Endodermal cell (in vitro differentiated cells): ENCODE measurements around the gene FILIP1. TPM values are rescaled to one million over a fixed set of nuclear protein-coding genes. Genes with fewer than 3 reads are reported as not detected.

ENCODE experiments used
- DNase-seq: peaks from one replicate; pipeline ENCODE4 v3.0.0-alpha.2; 2017
- H3K27ac ChIP-seq: 2 replicates; pipeline ENCODE4 v1.5.1; 2013; ENCODE audit warnings: mild to moderate bottlenecking, low read depth, low read length, moderate library complexity
- H3K27me3 ChIP-seq: 2 replicates; pipeline ENCODE4 v1.6.1; 2013; ENCODE audit warnings: mild to moderate bottlenecking, low read length, moderate library complexity; ENCODE audit not compliant: insufficient read depth, control insufficient read depth, poor library complexity, severe bottlenecking
- H3K36me3 ChIP-seq: 2 replicates; pipeline ENCODE4 v1.7.0; 2013; ENCODE audit warnings: mild to moderate bottlenecking, low read length, moderate library complexity; ENCODE audit not compliant: control insufficient read depth, insufficient read depth
- H3K4me1 ChIP-seq: one replicate; pipeline ENCODE4 v1.7.0; 2013; ENCODE audit warnings: low read length; ENCODE audit not compliant: control insufficient read depth, insufficient read depth
- H3K4me3 ChIP-seq: 2 replicates; pipeline ENCODE4 v1.5.1; 2013; ENCODE audit warnings: mild to moderate bottlenecking, low read length, moderate library complexity
- H3K9ac ChIP-seq: 2 replicates; pipeline ENCODE4 v1.6.1; 2013; ENCODE audit warnings: mild to moderate bottlenecking, low read length, moderate library complexity; ENCODE audit not compliant: poor library complexity, severe bottlenecking; ENCODE audit errors: extremely low read depth
- H3K9me3 ChIP-seq: 2 replicates; pipeline ENCODE4 v1.6.1; 2013; ENCODE audit warnings: mild to moderate bottlenecking, low read length, moderate library complexity; ENCODE audit not compliant: control insufficient read depth
- H3K27ac Mint-ChIP-seq: 2 replicates; pipeline ENCODE4 v1.8.0; 2020; ENCODE audit warnings: mixed read lengths
- H3K27me3 Mint-ChIP-seq: 2 replicates; pipeline ENCODE4 v1.8.0; 2021; ENCODE audit warnings: mild to moderate bottlenecking, mixed read lengths; ENCODE audit not compliant: insufficient read depth
- H3K36me3 Mint-ChIP-seq: 2 replicates; pipeline ENCODE4 v1.8.0; 2020; ENCODE audit warnings: low read depth, mixed read lengths
- H3K4me1 Mint-ChIP-seq: 2 replicates; pipeline ENCODE4 v1.8.0; 2020; ENCODE audit warnings: mixed read lengths
- H3K4me3 Mint-ChIP-seq: 2 replicates; pipeline ENCODE4 v1.8.0; 2020; ENCODE audit warnings: mild to moderate bottlenecking, moderate library complexity, mixed read lengths
- H3K9me3 Mint-ChIP-seq: 2 replicates; pipeline ENCODE4 v1.8.0; 2020; ENCODE audit warnings: mild to moderate bottlenecking, mixed read lengths
- WGBS, 2 experiments: methylation state at CpG; one replicate each; pipeline versions ENCODE4 v1.1.5 to v1.1.7; 2013; ENCODE audit warnings: missing lambda C conversion rate in 2 of 2, mixed read lengths in 1 of 2; ENCODE audit not compliant: insufficient coverage in 1 of 2, insufficient read length in 1 of 2; 5-methylcytosine and 5-hydroxymethylcytosine counted together
- total RNA-seq, 2 donors: library from RNA; stranded (reverse); fragmentation: NEBNext Ultra II Directional in 1 of 2; extraction: Animal tissue kit (Norgen Biotek cat#: 25700) in 1 of 2; gene quantifications; 2 replicates in 1 of 2; 3 replicates in 1 of 2; pipeline ENCODE4 v1.2.1, GENCODE V29; 2021
- TF ChIP-seq, protein P1 (sequence below): fragments of 200-600 bp; sonication (generic); conservative IDR thresholded peaks from 2 replicates; pipeline ENCODE4 v1.5.0; 2021; ENCODE audit warnings: antibody characterized with exemption, mild to moderate bottlenecking

Gene FILIP1
- total RNA-seq, 2 donors from 2014 or later = 0.35 TPM

GRCh38 chr6:75449630-75450206, 43.9 kb downstream of the FILIP1 start:
- no peaks in the 10 kb centered on the region for H3K9me3 Mint-ChIP-seq
- H3K4me3 ChIP-seq = no peak overlapping the region

DNA sequence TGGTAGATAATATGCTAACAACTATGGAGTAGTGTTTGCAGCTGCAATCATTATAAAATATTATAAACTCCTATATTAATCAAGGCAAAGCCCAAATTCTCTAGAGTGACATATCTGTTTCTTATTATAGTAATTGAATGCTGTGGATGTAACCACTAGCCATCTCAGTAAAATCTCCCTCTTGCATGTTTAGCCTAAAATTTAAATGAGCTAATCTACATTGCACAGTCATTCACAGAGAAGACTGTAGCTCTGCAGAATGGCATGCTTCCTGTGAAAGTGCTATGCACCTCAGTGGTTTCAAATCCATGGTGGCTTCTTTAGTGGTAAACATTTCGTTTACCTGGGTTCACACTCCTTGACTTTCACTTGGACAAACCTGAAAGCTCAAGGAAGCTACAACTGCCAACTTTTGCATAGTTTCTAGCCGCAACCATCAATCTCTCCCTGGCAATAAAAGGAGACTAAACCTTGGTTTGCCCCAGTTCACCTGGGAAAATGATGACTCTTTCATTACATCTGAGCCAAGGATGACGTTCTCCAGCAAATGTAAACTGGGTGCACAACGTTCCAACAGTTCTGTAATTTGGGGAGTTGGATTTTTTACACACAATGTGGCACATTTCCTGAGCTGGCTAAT, 47.2 kb downstream of the FILIP1 start:
- Mint-ChIP-seq H3K27ac (no peak overlapping the region), H3K4me3 (no peak overlapping the region), H3K4me1 (no peaks in the 10 kb centered on the region), H3K36me3 (no peaks in the 10 kb centered on the region), H3K9me3 (peaks cover 6% of the 10 kb centered on the region), H3K27me3 (no peaks in the 10 kb centered on the region)
- no peaks in the 10 kb centered on the region for H3K36me3 ChIP-seq
- 88 to 94% methylated on average over 4 of the region's 4 CpGs for WGBS, 2 experiments
- H3K9me3 ChIP-seq = peaks cover 5% of the 10 kb centered on the region
- TF ChIP-seq, protein P1, sequence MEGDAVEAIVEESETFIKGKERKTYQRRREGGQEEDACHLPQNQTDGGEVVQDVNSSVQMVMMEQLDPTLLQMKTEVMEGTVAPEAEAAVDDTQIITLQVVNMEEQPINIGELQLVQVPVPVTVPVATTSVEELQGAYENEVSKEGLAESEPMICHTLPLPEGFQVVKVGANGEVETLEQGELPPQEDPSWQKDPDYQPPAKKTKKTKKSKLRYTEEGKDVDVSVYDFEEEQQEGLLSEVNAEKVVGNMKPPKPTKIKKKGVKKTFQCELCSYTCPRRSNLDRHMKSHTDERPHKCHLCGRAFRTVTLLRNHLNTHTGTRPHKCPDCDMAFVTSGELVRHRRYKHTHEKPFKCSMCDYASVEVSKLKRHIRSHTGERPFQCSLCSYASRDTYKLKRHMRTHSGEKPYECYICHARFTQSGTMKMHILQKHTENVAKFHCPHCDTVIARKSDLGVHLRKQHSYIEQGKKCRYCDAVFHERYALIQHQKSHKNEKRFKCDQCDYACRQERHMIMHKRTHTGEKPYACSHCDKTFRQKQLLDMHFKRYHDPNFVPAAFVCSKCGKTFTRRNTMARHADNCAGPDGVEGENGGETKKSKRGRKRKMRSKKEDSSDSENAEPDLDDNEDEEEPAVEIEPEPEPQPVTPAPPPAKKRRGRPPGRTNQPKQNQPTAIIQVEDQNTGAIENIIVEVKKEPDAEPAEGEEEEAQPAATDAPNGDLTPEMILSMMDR = no peak
- H3K27me3 ChIP-seq = no peaks in the 10 kb centered on the region
- H3K4me3 ChIP-seq = no peak overlapping the region
- no peaks in the 10 kb centered on the region for H3K4me1 ChIP-seq
- DNase-seq = no peak
- no peak overlapping the region for H3K27ac ChIP-seq
- no peak overlapping the region for H3K9ac ChIP-seq

More at GRCh38 chr6:75449630-75450206, 43.9 kb downstream of the FILIP1 start:
- H3K4me3 Mint-ChIP-seq = no peak overlapping the region
- no peaks in the 10 kb centered on the region for H3K27me3 Mint-ChIP-seq
- H3K36me3 ChIP-seq = no peaks in the 10 kb centered on the region
- H3K4me1 Mint-ChIP-seq = no peaks in the 10 kb centered on the region
- 93 to 100% methylated on average over 4 to 5 of the region's 5 CpGs for WGBS, 2 experiments
- H3K27ac ChIP-seq = no peak overlapping the region
- H3K4me1 ChIP-seq = no peaks in the 10 kb centered on the region
- no peak overlapping the region for H3K9ac ChIP-seq
- no peak overlapping the region for H3K27ac Mint-ChIP-seq
- H3K36me3 Mint-ChIP-seq = no peaks in the 10 kb centered on the region
- H3K27me3 ChIP-seq = no peaks in the 10 kb centered on the region
- DNase-seq = no peak
- TF ChIP-seq, protein P1 = no peak
- H3K9me3 ChIP-seq = no peaks in the 10 kb centered on the region

GRCh38 chr6:75445738-75446137, 47.9 kb downstream of the FILIP1 start:
- TF ChIP-seq, protein P1 = no peak
- H3K9me3 ChIP-seq = peaks cover 5% of the 10 kb centered on the region
- Mint-ChIP-seq H3K9me3 (peaks cover 7% of the 10 kb centered on the region), H3K4me3 (no peak overlapping the region), H3K27ac (no peak overlapping the region), H3K36me3 (no peaks in the 10 kb centered on the region), H3K27me3 (no peaks in the 10 kb centered on the region), H3K4me1 (no peaks in the 10 kb centered on the region)
- H3K27ac ChIP-seq = no peak overlapping the region
- H3K36me3 ChIP-seq = no peaks in the 10 kb centered on the region
- no peaks in the 10 kb centered on the region for H3K27me3 ChIP-seq
- H3K9ac ChIP-seq = no peak overlapping the region
- no peak overlapping the region for H3K4me3 ChIP-seq
- no peak for DNase-seq
- no peaks in the 10 kb centered on the region for H3K4me1 ChIP-seq
